Measurements from ENCODE around the gene BICD2. TPM values are rescaled to one million over a fixed set of nuclear protein-coding genes. Genes with fewer than 3 reads are reported as not detected.

Gene BICD2
- total and polyA plus RNA-seq, 2 of the 13 experiments (the other 11 are each of a cell fraction or from before 2014, with no cell fraction given): 5.1 to 17.4 TPM

GRCh38 chr9:92719028-92719647 lies 45.5 kb downstream of the BICD2 start:
- in situ Hi-C loops (cut with HindIII; ENCODE audit: extremely low pct_ligation_motif_present, low pct_unique_long_range_greater_than_20kb) (loop anchor here (5.0 kb wide), 1 partner anchor 68 kb away; no protein-coding TSS in a partner anchor), intact Hi-C loops (cut with micrococcal nuclease; ENCODE audit: unreplicated experiment) (no loop called here)
- no peak overlapping the region for H2AFZ ChIP-seq (ENCODE audit: low read length)
- DNase-seq (ENCODE audit: low spot score): no peak
- 98% methylated on average over 21 of the region's 34 CpGs for WGBS (ENCODE audit: low lambda C conversion rate)
- ATAC-seq: no peak
- no peak overlapping the region for H3K27ac ChIP-seq (ENCODE audit: extremely low read length, insufficient read depth, low read length)
- ChIA-PET CTCF (ENCODE audit: low intra/inter-chr PET ratio, low total read pairs) (no interaction called here), POLR2A (no interaction called here)
- no TSS peak for BruUV-seq (replicated peaks)
- H3K4me2 ChIP-seq (ENCODE audit: low read depth, low read length): no peak overlapping the region
- FAIRE-seq: no peak
- H3K36me3 ChIP-seq (replicated peaks in 1 of 2; ENCODE audit: control insufficient read depth in 1 of 2, insufficient read depth in 2 of 2, low read length in 2 of 2): peaks cover 44 to 78% of the 10 kb centered on the region in 2 experiments
- no peak overlapping the region for H3K4me3 ChIP-seq (replicated peaks in 1 of 3; ENCODE audit: insufficient read depth in 1 of 3, low read depth in 2 of 3, low read length in 3 of 3)
- TF ChIP-seq AGO2 (optimal IDR thresholded peaks at IDR 0.05; ENCODE audit: low read depth, low read length): peak; percentile 41
- TF ChIP-seq ZBTB37 (CRISPR knock-in tag; IDR thresholded peaks at IDR 0.05): no peak
- TF ChIP-seq, protein P1, sequence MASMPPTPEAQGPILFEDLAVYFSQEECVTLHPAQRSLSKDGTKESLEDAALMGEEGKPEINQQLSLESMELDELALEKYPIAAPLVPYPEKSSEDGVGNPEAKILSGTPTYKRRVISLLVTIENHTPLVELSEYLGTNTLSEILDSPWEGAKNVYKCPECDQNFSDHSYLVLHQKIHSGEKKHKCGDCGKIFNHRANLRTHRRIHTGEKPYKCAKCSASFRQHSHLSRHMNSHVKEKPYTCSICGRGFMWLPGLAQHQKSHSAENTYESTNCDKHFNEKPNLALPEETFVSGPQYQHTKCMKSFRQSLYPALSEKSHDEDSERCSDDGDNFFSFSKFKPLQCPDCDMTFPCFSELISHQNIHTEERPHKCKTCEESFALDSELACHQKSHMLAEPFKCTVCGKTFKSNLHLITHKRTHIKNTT (CRISPR knock-in tag; IDR thresholded peaks at IDR 0.05): no peak
- TF ChIP-seq, protein P2, sequence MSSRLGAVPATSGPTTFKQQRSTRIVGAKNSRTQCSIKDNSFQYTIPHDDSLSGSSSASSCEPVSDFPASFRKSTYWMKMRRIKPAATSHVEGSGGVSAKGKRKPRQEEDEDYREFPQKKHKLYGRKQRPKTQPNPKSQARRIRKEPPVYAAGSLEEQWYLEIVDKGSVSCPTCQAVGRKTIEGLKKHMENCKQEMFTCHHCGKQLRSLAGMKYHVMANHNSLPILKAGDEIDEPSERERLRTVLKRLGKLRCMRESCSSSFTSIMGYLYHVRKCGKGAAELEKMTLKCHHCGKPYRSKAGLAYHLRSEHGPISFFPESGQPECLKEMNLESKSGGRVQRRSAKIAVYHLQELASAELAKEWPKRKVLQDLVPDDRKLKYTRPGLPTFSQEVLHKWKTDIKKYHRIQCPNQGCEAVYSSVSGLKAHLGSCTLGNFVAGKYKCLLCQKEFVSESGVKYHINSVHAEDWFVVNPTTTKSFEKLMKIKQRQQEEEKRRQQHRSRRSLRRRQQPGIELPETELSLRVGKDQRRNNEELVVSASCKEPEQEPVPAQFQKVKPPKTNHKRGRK (CRISPR knock-in tag; IDR thresholded peaks at IDR 0.05): no peak
- TF ChIP-seq, protein P3, sequence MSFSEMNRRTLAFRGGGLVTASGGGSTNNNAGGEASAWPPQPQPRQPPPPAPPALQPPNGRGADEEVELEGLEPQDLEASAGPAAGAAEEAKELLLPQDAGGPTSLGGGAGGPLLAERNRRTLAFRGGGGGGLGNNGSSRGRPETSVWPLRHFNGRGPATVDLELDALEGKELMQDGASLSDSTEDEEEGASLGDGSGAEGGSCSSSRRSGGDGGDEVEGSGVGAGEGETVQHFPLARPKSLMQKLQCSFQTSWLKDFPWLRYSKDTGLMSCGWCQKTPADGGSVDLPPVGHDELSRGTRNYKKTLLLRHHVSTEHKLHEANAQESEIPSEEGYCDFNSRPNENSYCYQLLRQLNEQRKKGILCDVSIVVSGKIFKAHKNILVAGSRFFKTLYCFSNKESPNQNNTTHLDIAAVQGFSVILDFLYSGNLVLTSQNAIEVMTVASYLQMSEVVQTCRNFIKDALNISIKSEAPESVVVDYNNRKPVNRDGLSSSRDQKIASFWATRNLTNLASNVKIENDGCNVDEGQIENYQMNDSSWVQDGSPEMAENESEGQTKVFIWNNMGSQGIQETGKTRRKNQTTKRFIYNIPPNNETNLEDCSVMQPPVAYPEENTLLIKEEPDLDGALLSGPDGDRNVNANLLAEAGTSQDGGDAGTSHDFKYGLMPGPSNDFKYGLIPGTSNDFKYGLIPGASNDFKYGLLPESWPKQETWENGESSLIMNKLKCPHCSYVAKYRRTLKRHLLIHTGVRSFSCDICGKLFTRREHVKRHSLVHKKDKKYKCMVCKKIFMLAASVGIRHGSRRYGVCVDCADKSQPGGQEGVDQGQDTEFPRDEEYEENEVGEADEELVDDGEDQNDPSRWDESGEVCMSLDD (CRISPR knock-in tag; IDR thresholded peaks at IDR 0.05; ENCODE audit: borderline replicate concordance): no peak
- TF ChIP-seq SRSF1 (optimal IDR thresholded peaks at IDR 0.05; ENCODE audit: low read depth, low read length): no peak
- TF ChIP-seq TCF7L2 (IDR thresholded peaks at IDR 0.05; ENCODE audit: low read depth, low read length): no peak
- H3K27me3 ChIP-seq (ENCODE audit: control insufficient read depth in 1 of 2, insufficient read depth in 2 of 2, low read length in 2 of 2): no peaks in the 10 kb centered on the region
- H4K20me1 ChIP-seq (ENCODE audit: insufficient read depth, low read length): no peaks in the 10 kb centered on the region; the same call in 1 of the 2 replicates
- no peaks in the 10 kb centered on the region for H3K9me3 ChIP-seq (ENCODE audit: low read length)
- H3K4me1 ChIP-seq (ENCODE audit: insufficient read depth, low read length): no peaks in the 10 kb centered on the region
- no peaks in the 10 kb centered on the region for H3K79me2 ChIP-seq (ENCODE audit: insufficient read depth, low read length)
- H3K9ac ChIP-seq (ENCODE audit: insufficient read depth, low read depth, low read length): no peak overlapping the region

Measured in HepG2 (cell line).